ENCODE data around the gene TMEM158. TPM values are rescaled to one million over a fixed set of nuclear protein-coding genes. Genes with fewer than 3 reads are reported as not detected.

TMEM158 gene
- total and polyA plus RNA-seq, 10 of the 15 experiments (the other 5 are each of a cell fraction or from before 2014, with no cell fraction given): not detected

DNA sequence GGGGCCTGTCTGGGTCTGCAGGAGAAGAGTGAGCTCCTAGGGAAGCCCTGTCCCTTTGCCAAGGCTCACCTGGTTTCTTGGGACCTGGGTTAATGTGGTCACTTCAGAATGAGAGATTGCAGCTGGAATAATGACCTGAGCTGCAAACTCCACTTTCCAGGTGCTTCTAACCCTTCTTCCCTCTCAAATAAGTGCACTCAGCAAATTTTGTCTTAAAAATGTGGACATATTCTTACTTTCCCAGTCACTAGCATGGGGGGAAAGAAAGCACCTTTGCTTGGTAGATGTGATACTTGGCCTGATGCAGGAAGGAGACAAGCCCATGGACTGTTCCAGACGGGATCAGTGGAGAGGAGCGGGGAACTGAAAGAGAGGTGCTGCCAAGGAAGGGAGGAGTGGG is 41.0 kb downstream of the TMEM158 start (continued):
- no peak for TF ChIP-seq NFIC (IDR thresholded peaks at IDR 0.05; ENCODE audit: low read depth, low read length)
- TF ChIP-seq CREB1 (IDR thresholded peaks at IDR 0.05; ENCODE audit: low read depth): no peak
- TF ChIP-seq SPI1 (IDR thresholded peaks at IDR 0.05; ENCODE audit: borderline replicate concordance, insufficient read depth, low read depth, low read length): no peak
- no peak for TF ChIP-seq RBBP5 (conservative IDR thresholded peaks at IDR 0.05)
- TF ChIP-seq HSF1 (IDR thresholded peaks at IDR 0.05; ENCODE audit: low read depth, low read length): no peak
- TF ChIP-seq, protein P1, sequence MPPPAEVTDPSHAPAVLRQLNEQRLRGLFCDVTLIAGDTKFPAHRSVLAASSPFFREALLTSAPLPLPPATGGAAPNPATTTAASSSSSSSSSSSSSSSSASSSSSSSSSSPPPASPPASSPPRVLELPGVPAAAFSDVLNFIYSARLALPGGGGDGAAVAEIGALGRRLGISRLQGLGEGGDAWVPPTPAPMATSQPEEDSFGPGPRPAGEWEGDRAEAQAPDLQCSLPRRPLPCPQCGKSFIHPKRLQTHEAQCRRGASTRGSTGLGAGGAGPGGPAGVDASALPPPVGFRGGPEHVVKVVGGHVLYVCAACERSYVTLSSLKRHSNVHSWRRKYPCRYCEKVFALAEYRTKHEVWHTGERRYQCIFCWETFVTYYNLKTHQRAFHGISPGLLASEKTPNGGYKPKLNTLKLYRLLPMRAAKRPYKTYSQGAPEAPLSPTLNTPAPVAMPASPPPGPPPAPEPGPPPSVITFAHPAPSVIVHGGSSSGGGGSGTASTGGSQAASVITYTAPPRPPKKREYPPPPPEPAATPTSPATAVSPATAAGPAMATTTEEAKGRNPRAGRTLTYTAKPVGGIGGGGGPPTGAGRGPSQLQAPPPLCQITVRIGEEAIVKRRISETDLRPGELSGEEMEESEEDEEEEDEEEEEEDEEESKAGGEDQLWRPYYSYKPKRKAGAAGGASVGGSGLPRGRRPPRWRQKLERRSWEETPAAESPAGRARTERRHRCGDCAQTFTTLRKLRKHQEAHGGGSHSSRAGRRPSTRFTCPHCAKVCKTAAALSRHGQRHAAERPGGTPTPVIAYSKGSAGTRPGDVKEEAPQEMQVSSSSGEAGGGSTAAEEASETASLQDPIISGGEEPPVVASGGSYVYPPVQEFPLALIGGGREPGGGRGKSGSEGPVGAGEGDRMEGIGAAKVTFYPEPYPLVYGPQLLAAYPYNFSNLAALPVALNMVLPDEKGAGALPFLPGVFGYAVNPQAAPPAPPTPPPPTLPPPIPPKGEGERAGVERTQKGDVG (CRISPR knock-in tag; IDR thresholded peaks at IDR 0.05): no peak

GRCh38 chr3:45183872-45184262 is 42.2 kb downstream of the TMEM158 start:
- Histone ChIP-seq H3K4me1 (ENCODE audit: control insufficient read depth, insufficient read depth, low read length) (no peaks in the 10 kb centered on the region; the same call in 1 of the 2 replicates), H2AFZ (ENCODE audit: control insufficient read depth, low read depth, low read length) (no peak overlapping the region), H3K9ac (ENCODE audit: control insufficient read depth, insufficient read depth, low read length) (no peak overlapping the region), H3K27me3 (replicated peaks in 1 of 2; ENCODE audit: control insufficient read depth in 2 of 2, insufficient read depth in 2 of 2, low read length in 1 of 2) (peaks cover 0 to 3% of the 10 kb centered on the region in 2 experiments; a peak in 2 of 4 replicates), H3K36me3 (ENCODE audit: control insufficient read depth in 2 of 2, insufficient read depth in 2 of 2, low read length in 1 of 2) (no peaks in the 10 kb centered on the region), H3K4me2 (ENCODE audit: control insufficient read depth, insufficient read depth) (no peak overlapping the region), H4K20me1 (ENCODE audit: control insufficient read depth, insufficient read depth) (no peaks in the 10 kb centered on the region), H3K27ac (ENCODE audit: control insufficient read depth, insufficient read depth) (no peak overlapping the region), H3K79me2 (ENCODE audit: control insufficient read depth, insufficient read depth, low read length) (no peaks in the 10 kb centered on the region), H3K9me3 (replicated peaks; ENCODE audit: control insufficient read depth, insufficient read depth, low read length) (no peaks in the 10 kb centered on the region), H3K4me3 (no peak overlapping the region)
- in situ Hi-C loops (cut with MboI) (no loop called here), intact Hi-C loops (cut with micrococcal nuclease; ENCODE audit: unreplicated experiment) (no loop called here)
- DNase-seq (ENCODE audit: low read depth, low spot score) (no peak), ATAC-seq (no peak), FAIRE-seq (no peak)
- ChIA-PET POLR2A (no interaction called here), SMC1A (ENCODE audit: uncharacterized antibody, unreplicated experiment) (interaction anchor here (0.6 to 1.5 kb wide), 4 partner anchors 13 to 1016 kb away, joined by 3 to 5 read pairs (median 3); no protein-coding TSS in a partner anchor), CTCF (interaction anchor here (1.4 kb wide), 1 partner anchor 13 kb away, joined by 3 read pairs; no protein-coding TSS in a partner anchor), RAD21 (ENCODE audit: unreplicated experiment) (interaction anchor here (1.2 to 1.4 kb wide), 2 partner anchors 9 to 53 kb away, joined by 3 read pairs; no protein-coding TSS in a partner anchor)
- WGBS (ENCODE audit: insufficient coverage, insufficient replicate concordance, low lambda C conversion rate, missing lambda C conversion rate): 35% methylated on average over 7 of the region's 7 CpGs
- BruUV-seq (replicated peaks): no TSS peak
- TF ChIP-seq WRNIP1 (IDR thresholded peaks at IDR 0.05; ENCODE audit: borderline replicate concordance, low read depth, low read length) (no peak), CHD1 (IDR thresholded peaks at IDR 0.05; ENCODE audit: low read depth, low read length) (no peak), BCL11A (IDR thresholded peaks at IDR 0.05; ENCODE audit: low read depth, low read length) (no peak)
- TF ChIP-seq, protein P2, sequence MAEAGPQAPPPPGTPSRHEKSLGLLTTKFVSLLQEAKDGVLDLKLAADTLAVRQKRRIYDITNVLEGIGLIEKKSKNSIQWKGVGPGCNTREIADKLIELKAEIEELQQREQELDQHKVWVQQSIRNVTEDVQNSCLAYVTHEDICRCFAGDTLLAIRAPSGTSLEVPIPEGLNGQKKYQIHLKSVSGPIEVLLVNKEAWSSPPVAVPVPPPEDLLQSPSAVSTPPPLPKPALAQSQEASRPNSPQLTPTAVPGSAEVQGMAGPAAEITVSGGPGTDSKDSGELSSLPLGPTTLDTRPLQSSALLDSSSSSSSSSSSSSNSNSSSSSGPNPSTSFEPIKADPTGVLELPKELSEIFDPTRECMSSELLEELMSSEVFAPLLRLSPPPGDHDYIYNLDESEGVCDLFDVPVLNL (IDR thresholded peaks at IDR 0.05; ENCODE audit: low read depth, low read length): no peak
- TF ChIP-seq, protein P3, sequence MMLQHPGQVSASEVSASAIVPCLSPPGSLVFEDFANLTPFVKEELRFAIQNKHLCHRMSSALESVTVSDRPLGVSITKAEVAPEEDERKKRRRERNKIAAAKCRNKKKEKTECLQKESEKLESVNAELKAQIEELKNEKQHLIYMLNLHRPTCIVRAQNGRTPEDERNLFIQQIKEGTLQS (IDR thresholded peaks at IDR 0.05; ENCODE audit: borderline replicate concordance, extremely low read depth, low read depth, low read length): no peak
- TF ChIP-seq, protein P4, sequence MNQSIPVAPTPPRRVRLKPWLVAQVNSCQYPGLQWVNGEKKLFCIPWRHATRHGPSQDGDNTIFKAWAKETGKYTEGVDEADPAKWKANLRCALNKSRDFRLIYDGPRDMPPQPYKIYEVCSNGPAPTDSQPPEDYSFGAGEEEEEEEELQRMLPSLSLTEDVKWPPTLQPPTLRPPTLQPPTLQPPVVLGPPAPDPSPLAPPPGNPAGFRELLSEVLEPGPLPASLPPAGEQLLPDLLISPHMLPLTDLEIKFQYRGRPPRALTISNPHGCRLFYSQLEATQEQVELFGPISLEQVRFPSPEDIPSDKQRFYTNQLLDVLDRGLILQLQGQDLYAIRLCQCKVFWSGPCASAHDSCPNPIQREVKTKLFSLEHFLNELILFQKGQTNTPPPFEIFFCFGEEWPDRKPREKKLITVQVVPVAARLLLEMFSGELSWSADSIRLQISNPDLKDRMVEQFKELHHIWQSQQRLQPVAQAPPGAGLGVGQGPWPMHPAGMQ (IDR thresholded peaks at IDR 0.05; ENCODE audit: borderline replicate concordance): no peak

Measured in GM12878 (cell line).